ENCODE measurements around the gene SCN2A.
A peak's percentile ranks its signal among the peaks of the same experiment; 100 is the strongest.
"Not testable (repeated sequence)": the region's sequence is repeated elsewhere in the genome, so short reads cannot be mapped to it uniquely, and the experiment has no call there.

Gene SCN2A

DNA sequence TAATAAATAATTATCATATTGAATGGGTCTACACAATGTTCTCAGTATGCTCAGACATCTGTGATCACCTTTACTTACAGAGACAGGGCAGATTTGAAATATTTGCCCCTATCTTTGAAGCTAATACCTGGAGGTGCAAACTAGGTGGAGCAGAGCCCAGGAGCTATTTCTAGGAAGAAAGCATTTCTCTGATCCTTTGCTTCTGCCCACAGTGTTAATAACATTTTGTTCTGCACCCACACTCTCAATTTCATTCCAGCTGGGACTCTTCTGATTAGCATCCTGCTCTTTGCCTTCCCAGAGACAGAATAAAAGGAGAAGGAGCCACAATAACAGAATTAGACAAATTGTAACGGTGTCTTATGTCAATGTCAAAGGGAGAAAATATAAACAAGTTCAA is 11.6 kb upstream of the SCN2A start:
- Mint-ChIP-seq H3K4me1 (no peaks in the 10 kb centered on the region), H3K27me3 (no peaks in the 10 kb centered on the region), H3K4me3 (no peak overlapping the region), H3K9me3 (no peaks in the 10 kb centered on the region), H3K36me3 (no peaks in the 10 kb centered on the region), H3K27ac (no peak overlapping the region)
- CTCF ChIA-PET: no interaction called here
- DNase-seq: no peak

DNA sequence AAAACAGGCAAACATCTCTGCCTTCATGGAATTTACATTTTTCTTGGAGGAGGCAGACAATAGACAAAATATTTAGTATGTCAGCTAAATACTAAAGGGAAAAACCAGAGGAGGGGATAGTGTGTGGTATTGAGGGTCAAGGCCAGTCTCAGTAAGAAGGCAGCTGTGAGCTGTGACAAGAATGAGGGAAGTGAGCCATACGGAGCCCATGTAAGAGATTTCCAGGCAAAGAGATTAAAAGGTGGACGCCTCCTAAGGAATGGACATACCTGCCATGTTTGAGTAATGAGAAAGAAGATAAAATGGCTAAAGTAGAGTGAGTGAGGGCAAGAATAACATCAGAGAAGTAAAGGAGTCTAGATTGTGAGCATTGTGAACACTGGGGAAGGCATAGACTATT is 2.2 kb upstream of the SCN2A start:
- Mint-ChIP-seq H3K4me3 (no peak overlapping the region), H3K27ac (no peak overlapping the region), H3K36me3 (no peaks in the 10 kb centered on the region)

DNA sequence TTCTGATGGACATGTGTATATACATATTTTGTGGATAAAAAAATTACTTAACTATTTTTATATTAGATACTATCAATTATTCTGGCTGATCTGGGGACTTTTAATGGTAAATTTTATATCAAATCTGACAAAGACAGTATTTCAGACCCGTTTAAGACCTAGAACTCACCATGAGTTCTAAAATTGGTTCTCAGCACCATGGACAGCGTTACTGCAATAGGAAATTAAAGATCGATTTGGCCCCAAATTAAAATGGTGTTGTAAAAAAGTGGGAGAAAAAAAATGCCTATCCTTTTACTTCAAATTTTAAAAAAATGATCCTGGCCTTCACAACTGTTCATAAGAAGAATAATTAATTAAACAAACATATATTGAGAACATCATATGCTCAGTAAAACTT is 919 bp upstream of the SCN2A start:
- H3K27me3 Mint-ChIP-seq: no peaks in the 10 kb centered on the region
- H3K36me3 Mint-ChIP-seq: no peaks in the 10 kb centered on the region
- no peak overlapping the region for H3K27ac Mint-ChIP-seq
- no peaks in the 10 kb centered on the region for H3K4me1 Mint-ChIP-seq
- H3K4me3 Mint-ChIP-seq: no peak overlapping the region
- no peaks in the 10 kb centered on the region for H3K9me3 Mint-ChIP-seq
- peak; percentile 20 for DNase-seq
- CTCF ChIA-PET: interaction anchor here (0.7 to 1.6 kb wide), 2 partner anchors 55 to 245 kb away, joined by 3 to 5 read pairs; no protein-coding TSS in a partner anchor

More for the DNA sequence above, 2.2 kb upstream of the SCN2A start:
- CTCF ChIA-PET: no interaction called here
- H3K9me3 Mint-ChIP-seq: no peaks in the 10 kb centered on the region
- H3K4me1 Mint-ChIP-seq: no peaks in the 10 kb centered on the region
- no peaks in the 10 kb centered on the region for H3K27me3 Mint-ChIP-seq
- no peak for DNase-seq

DNA sequence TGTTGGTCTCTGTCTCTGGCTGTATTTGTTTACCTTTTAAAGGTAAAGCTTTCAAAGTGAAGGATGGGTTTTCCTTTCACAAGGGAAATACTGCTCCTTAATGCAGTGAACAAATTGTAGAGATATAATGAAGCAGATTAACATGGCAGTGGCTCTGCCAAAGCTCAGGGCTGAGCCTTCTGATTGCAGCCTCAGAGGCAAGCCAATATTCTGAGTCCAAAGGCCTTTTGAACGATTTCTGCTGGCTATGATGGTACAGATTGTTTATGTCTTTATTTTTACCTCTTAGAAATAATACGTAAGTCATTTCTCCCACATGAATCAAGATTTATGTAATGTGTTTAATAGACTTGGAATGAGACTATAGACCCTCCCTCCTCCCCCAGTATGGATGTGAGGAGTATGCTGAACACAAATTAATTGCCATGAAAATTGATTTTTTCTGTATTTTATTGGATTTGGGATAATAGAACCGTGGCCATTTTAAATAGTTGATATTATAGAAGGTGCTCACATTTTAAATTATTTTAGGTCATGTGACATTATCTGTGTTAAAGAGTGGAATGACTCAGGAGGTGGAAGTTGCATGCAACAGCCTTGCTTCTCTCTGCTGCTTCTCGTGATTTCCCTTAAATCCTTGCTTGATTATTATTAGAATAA is 772 bp downstream of the SCN2A start:
- DNase-seq: no peak
- CTCF ChIA-PET: interaction anchor here (0.7 to 1.6 kb wide), 6 partner anchors 36 to 634 kb away, joined by 3 to 5 read pairs (median 4); no protein-coding TSS in a partner anchor
- Mint-ChIP-seq H3K27ac (no peak overlapping the region), H3K36me3 (no peaks in the 10 kb centered on the region), H3K4me1 (no peaks in the 10 kb centered on the region), H3K27me3 (no peaks in the 10 kb centered on the region), H3K9me3 (no peaks in the 10 kb centered on the region), H3K4me3 (no peak overlapping the region)

DNA sequence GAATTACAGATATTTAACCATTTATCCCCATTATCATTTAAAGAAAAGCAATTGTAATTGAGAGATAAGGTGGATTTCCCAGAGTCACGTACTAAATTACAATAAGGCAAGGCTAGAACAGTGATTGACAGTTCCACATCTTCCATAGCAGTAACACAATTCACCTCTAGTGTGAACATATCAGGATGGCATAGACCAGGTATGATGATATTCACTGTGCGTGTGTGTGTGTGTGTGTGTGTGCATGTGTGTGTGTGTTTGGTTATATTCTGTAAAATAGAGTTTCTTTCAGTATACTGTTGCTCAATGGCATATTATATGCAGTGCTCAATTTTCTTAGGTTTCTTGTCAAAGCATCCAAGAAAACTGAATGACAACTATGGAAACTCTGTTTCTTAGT is 1.7 kb downstream of the SCN2A start:
- DNase-seq: no peak
- Mint-ChIP-seq H3K4me3 (no peak overlapping the region), H3K36me3 (no peaks in the 10 kb centered on the region), H3K9me3 (no peaks in the 10 kb centered on the region), H3K4me1 (no peaks in the 10 kb centered on the region), H3K27ac (no peak overlapping the region), H3K27me3 (no peaks in the 10 kb centered on the region)
- CTCF ChIA-PET: no interaction called here

DNA sequence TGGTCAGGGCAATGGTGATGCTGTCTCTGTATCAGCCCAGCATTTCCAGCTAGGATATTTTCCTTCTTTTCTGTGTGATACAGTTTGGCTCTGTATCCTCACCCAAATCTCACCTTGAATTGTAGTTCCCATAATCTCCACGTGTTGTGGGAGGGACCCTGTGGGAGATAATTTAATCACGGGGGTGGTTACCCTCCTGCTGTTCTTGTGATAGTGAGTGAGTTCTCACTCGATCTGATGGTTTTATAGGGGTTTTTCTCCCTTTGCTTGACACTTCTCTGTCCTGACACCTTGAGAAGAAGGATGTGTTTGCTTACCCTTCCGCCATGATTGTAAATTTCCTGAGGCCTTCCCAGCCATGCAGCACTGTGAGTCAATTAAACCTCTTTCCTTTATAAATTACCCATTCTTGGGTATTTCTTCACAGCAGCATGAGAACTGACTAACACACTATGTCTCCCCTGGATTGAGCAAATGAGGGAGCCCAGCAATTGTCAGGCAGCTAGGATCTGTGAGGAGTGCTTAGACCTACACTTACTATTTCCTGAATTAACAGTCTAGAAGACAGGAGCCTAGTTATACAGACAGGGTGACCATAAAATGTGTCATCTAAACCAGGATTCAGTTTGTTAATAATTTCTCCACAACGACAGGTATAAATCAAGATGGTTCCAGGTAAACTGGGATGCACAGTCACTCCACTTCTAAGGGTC is 6.0 kb downstream of the SCN2A start:
- no peak for DNase-seq
- no peak overlapping the region for H3K4me3 Mint-ChIP-seq
- H3K36me3 Mint-ChIP-seq: no peaks in the 10 kb centered on the region
- no peak overlapping the region for H3K27ac Mint-ChIP-seq
- CTCF ChIA-PET: no interaction called here
- H3K27me3 Mint-ChIP-seq: no peaks in the 10 kb centered on the region
- no peaks in the 10 kb centered on the region for H3K9me3 Mint-ChIP-seq
- H3K4me1 Mint-ChIP-seq: no peaks in the 10 kb centered on the region

DNA sequence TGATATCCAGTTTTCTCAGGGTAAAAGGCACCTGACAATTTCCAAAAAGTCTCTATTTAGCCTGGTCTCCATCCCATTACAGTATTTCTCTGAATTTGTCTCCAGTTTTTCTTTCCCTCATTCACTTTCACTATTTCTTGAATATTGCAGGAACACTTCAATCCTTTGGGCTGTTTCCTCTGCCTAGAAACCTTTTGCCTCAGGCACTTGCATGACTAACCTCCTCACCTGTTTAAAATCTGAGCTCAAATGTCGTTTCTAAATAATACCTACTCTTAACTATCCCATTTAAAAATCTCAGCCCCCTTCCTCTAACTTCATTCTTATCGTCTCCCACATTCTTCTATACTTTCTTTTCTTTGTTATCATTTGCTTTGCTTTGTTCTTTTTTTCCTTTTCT is 9.0 kb downstream of the SCN2A start:
- CTCF ChIA-PET: no interaction called here
- no peak overlapping the region for H3K27ac Mint-ChIP-seq

DNA sequence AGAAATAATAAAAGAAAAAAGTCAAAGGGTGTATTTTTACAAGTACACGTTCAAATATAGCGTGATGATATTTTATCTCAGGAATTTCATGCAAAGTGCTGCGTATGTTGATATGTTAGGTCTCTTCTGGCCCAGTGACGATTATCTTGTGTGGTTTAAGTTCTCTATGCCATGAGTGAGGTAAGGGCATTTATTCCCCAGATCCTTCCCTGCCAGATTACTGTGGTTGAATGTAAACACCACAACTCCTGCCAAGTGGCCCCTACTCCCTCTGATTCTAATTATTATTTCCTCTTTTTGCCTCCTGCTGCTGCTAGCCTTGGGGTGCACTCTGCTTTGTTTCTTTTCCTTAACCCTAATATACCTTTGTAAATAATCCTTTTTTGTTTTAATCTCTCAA is 12.2 kb downstream of the SCN2A start:
- no peaks in the 10 kb centered on the region for H3K4me1 Mint-ChIP-seq
- no peaks in the 10 kb centered on the region for H3K9me3 Mint-ChIP-seq
- no peak for DNase-seq
- CTCF ChIA-PET: no interaction called here
- H3K27ac Mint-ChIP-seq: no peak overlapping the region
- H3K27me3 Mint-ChIP-seq: no peaks in the 10 kb centered on the region
- no peaks in the 10 kb centered on the region for H3K36me3 Mint-ChIP-seq
- no peak overlapping the region for H3K4me3 Mint-ChIP-seq

More for the DNA sequence above, 9.0 kb downstream of the SCN2A start:
- Mint-ChIP-seq H3K4me3 (no peak overlapping the region), H3K27me3 (no peaks in the 10 kb centered on the region), H3K9me3 (no peaks in the 10 kb centered on the region), H3K4me1 (no peaks in the 10 kb centered on the region), H3K36me3 (no peaks in the 10 kb centered on the region)
- DNase-seq: no peak

DNA sequence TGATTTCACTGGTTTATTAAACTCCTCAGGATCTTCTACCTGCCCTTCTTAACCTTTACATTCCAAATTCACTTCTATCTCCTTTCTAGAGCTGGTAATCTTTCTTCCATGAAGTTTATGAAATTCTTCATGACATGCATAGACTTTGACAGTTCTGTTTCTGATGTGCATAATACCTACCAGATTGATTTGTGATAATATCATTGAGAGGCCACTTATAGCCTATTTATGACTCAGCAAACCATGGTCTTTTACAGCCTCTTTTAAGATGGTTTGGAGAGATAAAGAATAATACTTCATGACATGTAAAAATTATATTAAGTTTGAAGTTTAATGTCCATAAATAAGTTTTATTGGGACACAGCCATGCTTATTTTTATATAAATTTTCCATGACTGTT is 14.0 kb downstream of the SCN2A start:
- Mint-ChIP-seq H3K27me3 (no peaks in the 10 kb centered on the region), H3K36me3 (no peaks in the 10 kb centered on the region), H3K27ac (no peak overlapping the region), H3K9me3 (no peaks in the 10 kb centered on the region), H3K4me3 (no peak overlapping the region), H3K4me1 (no peaks in the 10 kb centered on the region)
- DNase-seq: no peak
- CTCF ChIA-PET: no interaction called here

DNA sequence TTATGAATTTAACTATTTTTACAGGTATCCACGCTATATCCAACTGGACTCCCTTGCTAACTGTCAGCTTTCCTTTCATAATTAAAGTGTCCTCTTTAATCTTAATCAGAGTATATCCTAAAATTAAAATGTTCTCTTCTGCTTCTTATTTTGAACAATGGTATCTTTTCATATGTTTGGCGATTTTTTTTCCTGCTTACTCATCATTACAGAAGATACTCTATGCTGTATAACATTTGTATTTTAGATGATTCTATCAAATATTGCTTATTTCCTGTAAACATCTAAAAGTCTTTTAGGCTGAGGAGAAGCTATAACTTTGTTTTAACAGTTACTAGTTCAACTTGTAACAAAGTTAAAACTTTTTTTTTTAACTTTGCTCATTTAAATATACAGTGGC is 17.4 kb downstream of the SCN2A start:
- CTCF ChIA-PET: no interaction called here
- DNase-seq: no peak
- no peaks in the 10 kb centered on the region for H3K9me3 Mint-ChIP-seq
- no peak overlapping the region for H3K4me3 Mint-ChIP-seq
- H3K27me3 Mint-ChIP-seq: no peaks in the 10 kb centered on the region
- no peaks in the 10 kb centered on the region for H3K4me1 Mint-ChIP-seq
- H3K36me3 Mint-ChIP-seq: no peaks in the 10 kb centered on the region
- no peak overlapping the region for H3K27ac Mint-ChIP-seq

DNA sequence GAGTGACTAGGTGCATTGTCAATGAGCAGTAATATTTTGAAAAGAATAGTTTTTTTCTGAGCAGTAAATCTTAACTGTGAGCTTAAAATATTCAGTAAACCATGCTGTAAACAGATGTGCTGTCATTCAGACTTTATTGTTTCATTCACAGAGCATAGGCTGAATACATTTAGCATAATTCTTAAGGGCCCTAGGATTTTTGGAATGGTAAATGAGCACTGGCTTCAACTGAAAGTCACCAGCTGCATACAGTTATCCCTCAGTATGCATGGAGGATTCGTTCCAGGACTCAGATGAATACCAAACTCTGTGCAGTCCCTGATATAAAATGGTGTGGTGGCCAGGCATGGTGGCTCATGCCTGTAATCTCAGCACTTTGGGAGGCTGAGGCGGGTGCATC is 21.1 kb downstream of the SCN2A start:
- DNase-seq, H3K9me3 Mint-ChIP-seq, H3K27me3 Mint-ChIP-seq, H3K4me3 Mint-ChIP-seq, CTCF ChIA-PET, H3K36me3 Mint-ChIP-seq, H3K4me1 Mint-ChIP-seq, H3K27ac Mint-ChIP-seq: not testable (repeated sequence)

DNA sequence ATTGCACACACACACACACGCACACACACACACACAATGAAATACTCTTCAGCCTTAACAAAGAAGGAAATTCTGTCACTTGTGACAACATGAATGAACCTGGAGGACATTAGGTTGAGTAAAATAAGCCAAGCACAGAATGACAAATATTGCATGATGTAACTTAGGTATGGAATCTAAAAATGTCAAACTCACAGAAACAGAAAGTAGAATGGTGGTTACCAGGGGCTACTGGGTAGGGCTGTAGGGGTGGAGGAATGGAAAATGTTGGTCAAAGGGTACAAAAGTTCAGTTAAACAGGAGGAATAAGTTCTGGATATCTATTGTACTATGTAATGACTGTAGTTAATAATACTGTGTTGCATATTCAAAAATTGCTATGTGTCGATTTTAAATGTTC is 29.5 kb downstream of the SCN2A start:
- H3K9me3 Mint-ChIP-seq: no peaks in the 10 kb centered on the region
- no peak overlapping the region for H3K27ac Mint-ChIP-seq
- DNase-seq: no peak
- CTCF ChIA-PET: no interaction called here
- no peaks in the 10 kb centered on the region for H3K36me3 Mint-ChIP-seq
- H3K4me1 Mint-ChIP-seq: no peaks in the 10 kb centered on the region
- H3K4me3 Mint-ChIP-seq: no peak overlapping the region
- no peaks in the 10 kb centered on the region for H3K27me3 Mint-ChIP-seq

DNA sequence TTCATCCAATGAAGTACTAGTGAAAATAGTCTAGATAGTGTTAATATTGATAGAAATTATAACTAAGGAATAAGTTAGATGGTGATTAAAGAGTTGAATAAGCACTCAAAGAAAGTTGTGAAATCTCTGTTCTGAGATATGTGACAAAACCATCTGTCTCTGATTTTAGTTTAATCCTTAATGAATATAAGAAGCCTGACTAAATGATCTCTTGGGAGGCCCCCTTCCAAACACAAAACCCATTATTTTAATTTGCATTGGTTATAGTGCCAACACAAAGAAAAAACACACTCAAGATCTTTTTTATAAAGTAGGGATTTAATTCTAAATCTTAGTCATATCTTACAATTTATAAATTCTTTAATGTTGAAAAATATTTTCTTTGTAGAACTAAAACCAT is 34.0 kb downstream of the SCN2A start:
- CTCF ChIA-PET: no interaction called here
- Mint-ChIP-seq H3K4me3 (no peak overlapping the region), H3K27ac (no peak overlapping the region), H3K9me3 (no peaks in the 10 kb centered on the region), H3K36me3 (no peaks in the 10 kb centered on the region), H3K27me3 (no peaks in the 10 kb centered on the region), H3K4me1 (peaks cover 6% of the 10 kb centered on the region)
- DNase-seq: no peak

DNA sequence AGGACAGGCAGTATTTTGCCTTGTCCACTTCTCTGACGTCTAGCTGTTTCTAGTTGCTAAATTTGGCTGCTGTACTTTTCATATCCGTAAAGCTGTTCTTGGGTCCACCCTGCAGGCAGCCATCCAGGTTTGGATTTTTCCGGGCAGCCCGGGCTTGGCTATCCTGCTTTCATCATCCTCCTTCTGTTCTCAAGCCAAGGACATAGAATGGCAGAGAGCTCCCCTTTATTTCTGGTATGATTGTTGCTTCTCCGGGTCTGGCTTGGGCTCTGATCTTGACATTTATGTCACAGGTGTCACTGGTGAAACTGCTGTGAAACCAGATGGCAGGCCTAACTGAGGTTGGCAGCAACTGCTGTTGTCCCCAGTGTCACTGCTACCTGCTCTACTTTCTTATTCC is 35.5 kb downstream of the SCN2A start:
- peaks cover 6% of the 10 kb centered on the region for H3K4me1 Mint-ChIP-seq

DNA sequence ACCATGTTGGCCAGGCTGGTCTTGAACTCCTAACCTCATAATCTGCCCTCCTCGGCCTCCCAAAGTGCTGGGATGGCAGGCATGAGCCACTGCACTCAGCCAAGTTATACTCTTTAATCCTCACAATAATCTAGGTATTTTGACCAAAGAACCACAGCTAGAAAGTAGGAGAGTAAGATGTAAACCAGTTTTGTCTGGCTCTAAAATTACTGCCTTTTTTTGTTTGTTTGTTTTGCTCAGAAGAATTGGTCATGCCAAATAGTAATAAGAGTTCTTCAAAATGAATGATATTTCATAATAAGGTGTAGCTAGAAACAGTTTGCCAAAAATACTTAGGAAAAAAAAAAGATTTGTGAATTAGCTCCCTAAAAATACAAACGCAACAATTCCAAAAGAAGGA is 36.7 kb downstream of the SCN2A start:
- CTCF ChIA-PET: no interaction called here
- DNase-seq: no peak
- no peak overlapping the region for H3K4me3 Mint-ChIP-seq
- H3K9me3 Mint-ChIP-seq: no peaks in the 10 kb centered on the region
- no peaks in the 10 kb centered on the region for H3K27me3 Mint-ChIP-seq
- H3K36me3 Mint-ChIP-seq: no peaks in the 10 kb centered on the region
- peaks cover 6% of the 10 kb centered on the region for H3K4me1 Mint-ChIP-seq
- no peak overlapping the region for H3K27ac Mint-ChIP-seq

More for the DNA sequence above, 35.5 kb downstream of the SCN2A start:
- no peak overlapping the region for H3K4me3 Mint-ChIP-seq
- H3K27ac Mint-ChIP-seq: no peak overlapping the region
- CTCF ChIA-PET: no interaction called here
- H3K9me3 Mint-ChIP-seq: no peaks in the 10 kb centered on the region
- no peaks in the 10 kb centered on the region for H3K36me3 Mint-ChIP-seq
- DNase-seq: no peak
- H3K27me3 Mint-ChIP-seq: no peaks in the 10 kb centered on the region
